ENCODE data around the gene VPS9D1.

Gene VPS9D1, protein sequence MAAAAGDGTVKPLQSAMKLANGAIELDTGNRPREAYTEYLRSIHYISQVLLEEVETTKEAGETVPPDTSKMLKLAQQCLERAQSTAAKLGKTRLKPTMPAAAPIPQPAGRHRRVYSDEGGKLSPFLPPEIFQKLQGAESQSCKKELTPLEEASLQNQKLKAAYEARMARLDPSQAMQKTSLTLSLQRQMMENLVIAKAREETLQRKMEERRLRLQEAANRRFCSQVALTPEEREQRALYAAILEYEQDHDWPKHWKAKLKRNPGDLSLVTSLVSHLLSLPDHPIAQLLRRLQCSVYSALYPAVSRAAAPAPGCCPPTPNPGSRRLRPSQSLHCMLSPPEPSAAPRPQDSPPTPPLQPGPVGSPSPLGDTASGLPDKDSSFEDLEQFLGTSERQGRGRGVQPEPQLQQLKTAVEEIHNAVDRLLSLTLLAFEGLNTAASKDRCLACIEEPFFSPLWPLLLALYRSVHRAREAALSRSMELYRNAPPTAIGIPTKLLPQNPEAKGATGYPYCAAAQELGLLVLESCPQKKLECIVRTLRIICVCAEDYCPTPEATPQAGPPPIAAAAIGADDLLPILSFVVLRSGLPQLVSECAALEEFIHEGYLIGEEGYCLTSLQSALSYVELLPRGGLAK

DNA sequence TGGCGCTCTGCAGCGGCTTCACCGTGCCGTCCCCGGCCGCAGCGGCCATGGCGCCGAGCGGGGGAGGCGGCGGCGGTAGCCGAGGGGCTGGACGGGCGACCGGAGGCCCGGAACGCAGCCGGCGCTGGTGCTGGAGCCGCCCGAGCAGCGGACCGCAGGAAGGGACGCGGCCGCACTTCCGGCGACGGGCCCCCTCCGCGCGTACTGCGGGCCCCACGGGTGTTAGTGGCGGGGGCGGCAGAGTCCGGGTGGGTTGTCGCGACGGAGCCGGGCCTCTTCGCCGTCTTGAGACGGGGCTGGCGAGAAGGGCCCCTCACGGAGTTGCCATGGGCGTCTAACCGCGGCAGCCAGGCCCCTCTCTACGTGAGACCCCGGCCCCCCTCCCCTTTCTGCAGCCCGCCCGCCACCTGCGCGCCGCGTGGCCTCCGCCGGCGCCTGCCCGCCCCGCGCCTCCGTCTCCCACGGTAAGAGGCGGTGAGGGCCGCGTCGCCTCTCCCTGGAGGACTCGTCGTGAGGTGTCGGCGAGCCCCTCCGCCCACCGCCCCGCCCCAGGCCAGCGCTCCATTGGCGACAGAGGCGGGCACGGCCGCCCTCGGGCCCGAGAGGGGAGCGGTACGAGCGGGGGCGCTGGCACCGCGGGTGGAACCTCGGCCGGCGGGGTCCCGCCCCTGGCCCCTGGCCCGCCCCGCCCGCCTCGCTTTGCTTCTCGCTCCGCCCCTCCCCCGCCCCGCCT lies at the start of gene VPS9D1, which contains the start of gene ZNF276:
Gene VPS9D1 (minus strand): TSS at position 86 of the 733 bp plus-strand sequence. CDS start 37 bp downstream, at position 49.
Gene ZNF276 (plus strand): TSS at position 725 of the 733 bp plus-strand sequence. CDS start 104 bp downstream, outside the sequence.
- DNase-seq, result peak; percentile 73

DNA sequence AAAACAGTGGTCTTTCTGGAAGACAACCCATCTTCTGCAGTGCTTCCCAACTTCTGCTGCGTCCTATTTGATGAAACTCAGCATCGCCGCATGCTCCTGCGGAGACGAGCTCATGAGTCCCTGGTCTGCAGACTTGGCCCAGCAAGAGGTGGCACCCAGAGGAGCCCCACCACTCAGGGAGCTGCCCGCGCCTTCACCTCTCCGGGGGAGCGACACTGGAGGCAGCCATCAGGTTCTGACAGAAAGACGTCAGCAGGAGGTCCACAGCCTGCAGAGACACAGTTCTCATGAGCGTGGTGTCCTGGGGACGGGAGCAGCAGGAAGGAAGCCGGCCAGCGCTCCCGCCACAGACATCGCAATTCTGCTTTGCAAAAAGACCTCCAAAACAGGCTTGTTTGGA lies 49.7 kb upstream of the VPS9D1 start:
- no peak for DNase-seq

GRCh38 chr16:89765292-89765830 lies 44.7 kb upstream of the VPS9D1 start:
- DNase-seq, result no peak

DNA sequence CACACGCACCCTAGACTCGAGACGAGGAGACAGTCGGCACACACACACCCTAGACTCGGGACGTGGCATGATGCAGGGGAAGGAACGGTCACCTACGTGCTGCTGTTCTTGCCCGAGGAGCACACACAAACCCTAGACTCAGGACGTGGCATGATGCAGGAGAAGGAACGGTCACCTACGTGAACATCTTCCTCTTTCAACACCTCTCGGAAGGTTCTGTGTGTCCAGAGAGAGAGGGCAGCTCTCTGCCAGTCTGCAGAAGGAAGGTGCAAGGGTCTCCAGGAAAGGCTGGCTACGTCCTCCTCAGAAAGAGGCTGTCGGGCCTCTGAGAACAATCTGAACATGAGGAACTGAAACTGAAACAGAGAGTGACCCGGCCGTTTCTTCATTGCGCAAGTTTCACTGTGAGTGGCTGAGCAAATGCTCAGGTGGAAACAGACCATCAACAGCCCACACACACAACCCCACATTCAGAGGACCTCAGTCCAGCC lies 44.1 kb upstream of the VPS9D1 start:
- no peak for DNase-seq

DNA sequence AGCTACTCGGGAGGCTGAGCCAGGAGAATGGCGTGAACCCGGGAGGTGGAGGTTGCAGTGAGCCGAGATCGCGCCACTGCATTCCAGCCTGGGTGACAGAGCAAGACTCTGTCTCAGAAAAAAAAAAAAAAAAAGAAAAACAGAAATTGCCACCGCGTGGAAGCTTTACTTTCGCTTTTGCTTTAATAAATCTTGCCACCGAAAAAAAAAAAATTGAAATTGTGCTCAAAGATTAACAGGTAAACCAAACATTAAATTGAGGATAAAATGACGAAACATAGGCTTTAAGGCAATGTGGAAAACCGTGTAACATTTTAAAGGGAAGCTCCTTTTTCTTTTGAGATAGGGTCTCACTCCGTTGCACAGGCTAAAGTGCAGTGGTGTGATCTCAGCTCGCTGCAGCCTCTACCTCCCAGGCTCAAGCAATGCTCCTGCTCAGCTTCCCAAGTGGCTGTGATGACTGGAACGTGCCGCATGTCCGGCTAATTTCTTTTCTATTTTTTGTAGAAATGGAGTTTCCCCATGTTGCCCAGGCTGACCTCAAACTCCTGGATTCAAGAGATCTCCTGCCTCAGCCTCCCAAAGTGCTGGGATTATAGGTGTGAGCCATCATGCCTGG lies 40.7 kb upstream of the VPS9D1 start:
- DNase-seq, result no peak

DNA sequence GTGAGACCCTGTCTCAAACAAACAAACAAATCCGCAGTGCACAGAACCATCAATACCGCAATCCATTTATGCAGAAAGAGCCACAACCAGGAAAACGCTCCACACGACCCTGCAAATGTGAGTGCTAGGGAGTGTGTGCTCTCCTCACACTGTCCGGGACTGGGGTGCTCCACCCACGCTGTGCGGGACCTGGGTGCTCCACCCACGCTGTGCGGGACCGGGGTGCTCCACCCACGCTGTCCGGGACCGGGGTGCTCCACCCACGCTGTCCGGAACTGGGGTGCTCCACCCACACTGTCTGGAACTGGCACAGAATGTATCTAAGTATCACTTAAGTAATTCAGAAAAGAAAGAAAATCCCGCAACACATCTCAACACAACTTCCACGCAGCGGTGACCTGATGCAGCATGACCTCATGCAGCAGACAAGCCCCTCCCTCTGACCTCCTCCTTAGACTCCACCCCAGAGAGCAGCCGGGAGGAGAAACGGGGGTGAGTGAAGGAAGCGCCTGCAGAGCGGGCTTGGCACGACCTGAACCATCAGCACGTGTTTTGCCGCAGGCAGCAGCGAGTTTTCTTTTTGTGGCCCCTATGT lies 39.1 kb upstream of the VPS9D1 start:
- no peak for DNase-seq

DNA sequence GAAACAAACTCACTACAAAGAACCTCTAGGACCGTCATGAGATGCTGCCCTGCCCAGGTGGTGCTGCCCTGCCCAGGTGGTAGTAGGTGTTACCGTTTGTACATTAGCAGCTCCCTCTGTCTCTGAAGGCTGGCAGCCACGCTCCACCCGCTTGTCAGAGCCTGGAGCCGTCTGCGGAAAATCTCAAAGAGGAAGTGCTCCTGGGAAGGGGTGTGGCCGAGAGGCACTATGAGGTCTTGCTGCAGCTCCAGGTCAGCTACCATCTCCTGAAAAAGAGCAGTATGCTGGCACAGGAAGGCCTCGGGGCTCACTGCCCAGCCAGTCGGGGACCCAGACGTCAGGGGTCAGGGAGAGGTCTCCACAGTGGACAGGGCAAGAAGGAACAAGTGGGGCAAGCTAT lies 28.9 kb upstream of the VPS9D1 start:
- DNase-seq, result no peak

GRCh38 chr16:89748921-89749320 lies 28.2 kb upstream of the VPS9D1 start:
- no peak for DNase-seq

GRCh38 chr16:89748076-89748475 lies 27.4 kb upstream of the VPS9D1 start:
- DNase-seq, result no peak

DNA sequence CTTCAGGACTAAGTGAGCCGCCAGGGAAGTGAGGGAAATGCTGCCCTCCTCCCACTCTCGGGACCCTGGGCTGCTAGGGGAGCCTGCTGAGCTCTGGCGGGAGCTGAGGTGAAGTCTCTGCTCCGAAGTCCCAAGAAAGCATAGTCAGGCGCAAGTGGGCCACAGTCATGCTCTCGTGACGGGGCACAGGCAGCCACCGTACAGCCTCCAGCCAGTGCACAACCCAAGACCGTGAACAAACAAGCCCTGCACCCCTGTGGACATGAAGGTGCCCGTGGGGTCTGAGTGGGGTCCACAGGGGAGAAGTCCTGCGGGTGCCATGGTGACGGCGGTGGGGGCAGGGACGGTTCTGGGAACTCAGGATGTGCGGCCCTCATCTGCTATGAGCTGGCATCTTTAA lies 25.3 kb upstream of the VPS9D1 start:
- no peak for DNase-seq

- DNase-seq, result no peak
These were observed 24.1 kb upstream of the VPS9D1 start for GRCh38 chr16:89744813-89745212.

DNA sequence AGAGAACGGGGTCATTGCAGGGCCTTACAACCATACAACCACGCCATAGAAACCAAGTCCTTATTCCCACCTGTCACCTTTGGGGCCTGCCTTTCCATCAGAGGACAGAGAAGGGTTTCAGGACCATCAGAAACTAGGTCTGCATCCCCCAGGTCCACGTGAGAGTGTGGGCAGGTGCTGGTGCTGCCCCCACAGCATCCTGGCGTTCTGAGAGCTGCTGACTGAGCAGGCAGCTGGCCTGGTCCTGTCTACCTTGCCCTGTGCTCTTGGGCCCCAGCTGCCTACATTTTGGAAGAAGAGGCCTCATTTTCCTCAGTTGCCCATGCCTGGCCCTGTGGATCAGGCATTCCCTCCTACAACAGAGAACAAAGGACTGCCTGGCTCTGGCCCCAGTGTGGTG lies 22.2 kb upstream of the VPS9D1 start:
- no peak for DNase-seq

- DNase-seq, result no peak
These were observed 20.8 kb upstream of the VPS9D1 start for GRCh38 chr16:89741342-89742014.

DNA sequence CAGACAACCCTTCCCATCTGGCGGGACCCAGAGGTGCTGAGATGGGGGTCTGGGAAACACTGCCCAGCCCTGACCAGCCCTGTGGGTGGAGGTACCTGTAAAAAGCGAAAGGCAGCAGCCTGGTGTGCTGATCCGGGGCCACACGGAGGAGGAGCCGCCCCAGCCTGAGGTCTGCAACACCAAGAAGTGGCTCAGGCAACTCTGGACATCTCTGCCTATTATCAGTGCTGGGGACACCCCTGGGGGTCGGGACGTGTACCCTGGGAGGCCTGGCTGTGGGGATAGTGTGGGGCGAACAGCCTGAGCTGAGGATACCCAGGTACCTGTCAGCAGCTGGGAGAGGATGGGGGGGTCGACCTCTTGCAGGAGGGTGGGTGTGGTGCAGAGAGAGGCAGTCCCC lies 18.7 kb upstream of the VPS9D1 start:
- DNase-seq, result no peak

DNA sequence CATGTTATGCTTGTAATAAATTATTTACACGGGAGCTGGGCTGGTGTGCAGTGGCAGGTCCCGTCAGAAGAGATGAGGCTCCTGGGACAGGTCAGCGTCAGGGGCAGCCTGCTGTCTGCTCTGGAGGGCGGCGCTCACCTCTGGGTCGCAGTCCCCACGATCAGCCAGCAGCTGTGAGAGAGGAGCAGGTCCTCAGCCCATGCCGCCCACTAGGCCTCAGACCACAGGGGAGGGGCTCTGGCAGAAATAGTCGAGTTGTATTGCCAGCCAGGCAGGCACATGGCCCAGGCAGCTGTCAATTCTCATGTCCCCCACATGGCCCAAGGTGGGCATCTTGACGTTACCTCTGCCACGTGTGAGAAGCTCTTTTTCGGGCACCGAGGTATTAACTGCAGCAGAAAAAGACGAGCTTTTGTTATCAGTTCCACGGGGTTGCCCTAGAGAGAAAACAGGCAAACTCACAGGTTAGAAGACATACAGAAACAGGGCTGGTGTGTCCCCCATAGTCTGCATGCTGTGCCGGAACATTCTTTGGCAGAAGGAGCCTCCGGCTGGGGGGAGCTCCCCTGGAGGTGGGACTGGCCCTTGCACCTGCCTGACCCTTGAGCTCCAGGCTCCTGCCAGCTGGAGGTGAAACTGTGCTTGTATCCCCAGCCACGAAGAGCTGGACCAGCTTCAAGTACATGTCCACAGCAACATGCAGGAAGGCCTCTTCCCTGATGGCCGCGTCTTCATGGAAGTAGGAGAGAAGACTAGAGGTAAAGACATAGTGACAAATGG lies 18.0 kb upstream of the VPS9D1 start:
- DNase-seq, result no peak

- no peak for DNase-seq
These were observed 17.3 kb upstream of the VPS9D1 start for GRCh38 chr16:89738072-89738377.

DNA sequence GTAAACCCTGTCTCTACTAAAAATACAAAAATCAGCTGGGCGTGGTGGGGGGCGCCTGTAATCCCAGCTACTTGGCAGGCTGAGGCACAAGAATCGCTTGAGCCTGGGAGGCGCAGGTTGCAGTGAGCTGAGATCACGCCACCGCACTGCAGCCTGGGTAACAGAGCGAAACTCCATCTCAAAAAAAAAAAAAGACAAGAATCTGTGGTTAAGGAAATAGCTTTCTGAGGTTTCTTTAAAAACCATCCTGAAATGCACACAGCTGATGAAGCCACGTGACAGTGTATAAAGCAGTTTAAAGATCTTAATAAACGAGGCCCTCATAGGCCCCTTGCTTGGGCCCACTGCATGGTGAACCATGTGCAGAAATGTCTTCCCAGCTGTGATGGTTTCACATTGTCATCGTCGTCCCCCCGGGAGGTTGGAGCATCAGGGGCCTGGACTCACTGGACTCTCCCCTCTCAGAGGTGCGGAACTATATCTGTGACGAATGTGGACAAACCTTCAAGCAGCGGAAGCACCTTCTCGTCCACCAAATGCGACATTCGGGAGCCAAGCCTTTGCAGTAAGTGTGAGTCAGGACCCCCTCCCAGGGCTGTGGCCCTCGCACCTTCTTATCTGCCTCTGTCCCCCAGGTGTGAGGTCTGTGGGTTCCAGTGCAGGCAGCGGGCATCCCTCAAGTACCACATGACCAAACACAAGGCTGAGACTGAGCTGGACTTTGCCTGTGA lies 16.8 kb upstream of the VPS9D1 start:
- no peak for DNase-seq

GRCh38 chr16:89736554-89736953 lies 15.9 kb upstream of the VPS9D1 start:
- no peak for DNase-seq

DNA sequence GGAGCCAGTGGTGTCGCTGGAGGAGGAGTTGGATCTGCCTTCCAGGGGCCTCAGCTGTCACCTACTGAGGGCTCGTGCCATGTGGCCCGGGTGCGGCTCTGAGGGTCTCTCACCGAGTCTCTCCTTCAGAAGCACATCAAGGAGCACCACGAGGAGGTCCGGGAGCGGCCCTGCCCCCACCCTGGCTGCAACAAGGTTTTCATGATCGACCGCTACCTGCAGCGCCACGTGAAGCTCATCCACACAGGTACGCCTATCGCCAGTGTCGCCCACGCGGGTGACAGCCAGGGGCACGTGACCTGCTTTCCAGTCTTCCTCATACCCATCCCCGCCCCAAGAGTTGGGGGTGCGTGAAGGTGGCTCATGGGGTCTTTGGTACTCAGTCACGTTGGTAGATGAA lies 13.1 kb upstream of the VPS9D1 start:
- no peak for DNase-seq

GRCh38 chr16:89733322-89733721 lies 12.6 kb upstream of the VPS9D1 start:
- DNase-seq, result no peak

DNA sequence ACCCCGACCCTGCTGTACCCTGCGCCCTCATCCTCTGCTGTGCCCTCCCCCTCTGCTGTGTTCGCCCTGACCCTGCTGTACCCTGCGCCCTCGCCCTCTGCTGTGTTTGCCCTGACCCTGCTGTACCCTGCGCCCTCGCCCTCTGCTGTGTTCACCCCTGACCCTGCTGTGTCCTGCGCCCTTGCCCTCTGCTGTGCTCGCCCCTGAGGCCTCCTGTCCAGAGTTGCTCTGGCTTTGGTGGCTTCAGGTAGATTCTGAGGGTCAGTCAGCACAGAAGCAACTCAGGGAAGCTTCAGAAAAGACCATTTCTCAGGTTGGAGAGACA lies 12.2 kb upstream of the VPS9D1 start:
- no peak for DNase-seq
